Heart right ventricle (tissue), 16 donors: ENCODE measurements around the gene ERVV-1. TPM values are rescaled to one million over a fixed set of nuclear protein-coding genes. Genes with fewer than 3 reads are reported as not detected.
"Not testable (repeated sequence)": the region's sequence is repeated elsewhere in the genome, so short reads cannot be mapped to it uniquely, and the experiment has no call there.

Source experiments
- ATAC-seq, 8 donors: fragments of 200-7000 bp; cut with Tn5 transposase; one replicate each; pipeline ENCODE4 v1.9.1; 2020; ENCODE audit warnings: mild to moderate bottlenecking in 8 of 8, moderate library complexity in 8 of 8, moderate number of reproducible peaks in 1 of 8
- DNase-seq, 2 donors: peaks; one replicate each; pipeline ENCODE4 v3.0.0-alpha.2; 2020
- H3K27ac ChIP-seq, 10 donors: fragments of 200-600 bp; sonication (generic) in 2 of 10; one replicate each; pipeline versions ENCODE4 v1.5.0 to v1.8.0; 2020 to 2022; ENCODE audit warnings: mild to moderate bottlenecking in 3 of 10
- H3K27me3 ChIP-seq, 7 donors: fragments of 200-600 bp; one replicate each; pipeline ENCODE4 v1.8.0; 2021 to 2022; ENCODE audit warnings: mild to moderate bottlenecking in 2 of 7
- H3K36me3 ChIP-seq, 9 donors: fragments of 200-600 bp; sonication (generic) in 1 of 9; one replicate each; pipeline versions ENCODE4 v1.5.0 to v1.8.0; 2020 to 2022; ENCODE audit warnings: mild to moderate bottlenecking in 2 of 9
- H3K4me1 ChIP-seq, 9 donors: fragments of 200-600 bp; sonication (generic) in 1 of 9; one replicate each; pipeline versions ENCODE4 v1.5.0 to v1.8.0; 2020 to 2022; ENCODE audit warnings: mild to moderate bottlenecking in 4 of 9
- H3K4me3 ChIP-seq, 10 donors: fragments of 200-600 bp; sonication (generic) in 2 of 10; one replicate each; pipeline versions ENCODE4 v1.5.0 to v1.8.0; 2020 to 2022; ENCODE audit warnings: mild to moderate bottlenecking in 7 of 10, moderate library complexity in 2 of 10
- H3K9me3 ChIP-seq, 11 donors: fragments of 200-600 bp in 10 of 11; sonication (generic) in 2 of 11; one replicate each; pipeline versions ENCODE4 v1.5.0 to v1.8.0; 2013 to 2022; ENCODE audit warnings: mild to moderate bottlenecking in 2 of 11, control low read depth in 1 of 11, moderate library complexity in 1 of 11
- CTCF ChIP-seq, 9 donors: fragments of 200-600 bp; sonication (generic) in 2 of 9; IDR thresholded peaks; one replicate each; pipeline versions ENCODE4 v1.5.0 to v1.8.0; 2021 to 2022; ENCODE audit warnings: antibody characterized with exemption in 9 of 9, mild to moderate bottlenecking in 5 of 9, moderate library complexity in 1 of 9
- WGBS, 2 donors: extraction: QIAGEN DNeasy Blood & Tissue Kit; methylation state at CpG; one replicate each; pipeline ENCODE4 v1.1.7; 2013; ENCODE audit warnings: inconsistent platforms in 1 of 2; 5-methylcytosine and 5-hydroxymethylcytosine counted together
- intact Hi-C, 10 donors: fragments of 100-400 bp; cut with DNase I; formaldehyde crosslinking; loops; one replicate each; pipeline versions ENCODE4 v1.11.1 to v1.14.2; 2022
- long read RNA-seq, 3 donors: library from polyadenylated mRNA; unstranded; transcript quantifications; one replicate each; pipeline ENCODE4 v2.0.0, GENCODE V29; 2020 to 2021
- polyA plus RNA-seq, 2 donors: library from polyadenylated mRNA; stranded (reverse); fragments of 200-250 nt; gene quantifications; one replicate each; pipeline ENCODE4 v1.2.3, GENCODE V29; 2013
- total RNA-seq, 10 donors: library from RNA; stranded (reverse); fragmentation: NEBNext Ultra II Directional in 3 of 10; extraction: Animal tissue kit (Norgen Biotek cat#: 25700) in 3 of 10; gene quantifications; one replicate each; pipeline versions ENCODE4 v1.2.1 to v1.2.4, GENCODE V29; 2021 to 2023
- donor health status: Arrhythmogenic right ventricular cardiomyopathy.
- donor health status: ischemic (EF 13 %, LVEDD 7.1; RV severe dilation, severe dysfunction).
- donor health status: healthy with polysubstance abuse.
- donor health status: DM: no; HTN: yes; CAD: no.
- donor health status: DM: no; HTN: no; CAD: no.
- donor health status: ischemic (EF 25% LVEDD 6.9; RV normal size, moderate dysfunction).
- donor health status: ischemic (EF 25% LVEDD 5.7; RV mildly dilated, moderate dysfunction).
- donor health status: healthy.
- donor health status: DM: yes; HTN: yes; CAD: no.
- donor health status: Ischemic cardiomyopathy.
- donor health status: ischemic (EF 35%, LVEDD 5.7; RV mildly dilated, moderate dysfunction).
- donor health status: nonischemic (EF 11% LVEDD 7.7; RV severe dilation, severe dysfunction).
- donor health status: DM: yes; HTN: yes; CAD: no.
- donor health status: PGD.
- donor health status: ischemic (EF 29% LVEDD 5.4; RV normal size, mild dysfunction).
- donor health status: nonischemic (EF 23%, LVEDD 6.1; RV moderate dilation, normal function).

The ERVV-1 gene
- total RNA-seq (under 1 TPM in 1 of 10 donors, not detected in 9; 0.19 TPM), polyA plus RNA-seq (under 1 TPM in 1 of 2 donors, not detected in 1; 0.03 TPM)
- long read RNA-seq, donor 1 = 0 reads
- long read RNA-seq, donor 2 = 0 reads
- long read RNA-seq, donor 3 = 0 reads

- Histone ChIP-seq H3K4me3 (no peak within 1 kb of the TSS), H3K4me1 (no peaks in the 10 kb centered on the region), H3K36me3 (no peaks in the 10 kb centered on the region), H3K27me3 (peaks cover 0 to 28% (median 4%) of the 10 kb centered on the region in 7 donors), H3K27ac (no peak within 1 kb of the TSS), H3K9me3 (peaks cover 0 to 15% (median 0%) of the 10 kb centered on the region in 11 donors)
- intact Hi-C loops = no loop called here
- DNase-seq (no peak), ATAC-seq (no peak)
- TF ChIP-seq CTCF (IDR thresholded peaks at IDR 0.05) = no peak
- 71 to 72% methylated on average over 7 of the region's 7 CpGs for WGBS, 2 donors
Observed at GRCh38 chr19:53013621-53014020, at the start of gene ERVV-1. Gene ERVV-1, plus strand, starts transcription at chr19:53013921. Its CDS starts 170 bp downstream, at chr19:53014091.

GRCh38 chr19:52967772-52968171, 45.9 kb upstream of the ERVV-1 start:
- DNase-seq (no peak), ATAC-seq (no peak)
- 95% methylated on average over 2 of the region's 2 CpGs for WGBS, 2 donors
- Histone ChIP-seq H3K27me3 (no peaks in the 10 kb centered on the region), H3K27ac (no peak overlapping the region), H3K9me3 (peaks cover 0 to 56% (median 7%) of the 10 kb centered on the region in 11 donors), H3K36me3 (peaks cover 0 to 37% (median 17%) of the 10 kb centered on the region in 9 donors), H3K4me3 (no peak overlapping the region), H3K4me1 (peaks cover 0 to 8% (median 4%) of the 10 kb centered on the region in 9 donors)
- intact Hi-C loops = no loop called here
- no peak for TF ChIP-seq CTCF (IDR thresholded peaks at IDR 0.05)

GRCh38 chr19:52981329-52981728, 32.4 kb upstream of the ERVV-1 start:
- Histone ChIP-seq H3K36me3 (peaks cover 0 to 29% (median 11%) of the 10 kb centered on the region in 9 donors), H3K9me3 (peaks cover 0 to 32% (median 0%) of the 10 kb centered on the region in 11 donors), H3K27me3 (no peaks in the 10 kb centered on the region), H3K4me1 (no peaks in the 10 kb centered on the region), H3K4me3 (no peak overlapping the region), H3K27ac (no peak overlapping the region)
- intact Hi-C loops = no loop called here
- no peak for TF ChIP-seq CTCF (IDR thresholded peaks at IDR 0.05)
- DNase-seq = no peak
- 56 to 63% methylated on average over 4 of the region's 4 CpGs for WGBS, 2 donors
- ATAC-seq = no peak

GRCh38 chr19:52983167-52983566, 30.6 kb upstream of the ERVV-1 start:
- WGBS, 2 donors = 77 to 82% methylated on average over 3 of the region's 3 CpGs
- Histone ChIP-seq H3K9me3 (peaks cover 0 to 40% (median 0%) of the 10 kb centered on the region in 11 donors), H3K36me3 (peaks cover 0 to 44% (median 14%) of the 10 kb centered on the region in 9 donors)
- DNase-seq, H3K27me3 ChIP-seq, H3K4me1 ChIP-seq, H3K27ac ChIP-seq, intact Hi-C loops, H3K4me3 ChIP-seq, ATAC-seq: not testable (repeated sequence)

GRCh38 chr19:52987221-52987620, 26.5 kb upstream of the ERVV-1 start:
- no peak for DNase-seq
- ATAC-seq = no peak
- H3K9me3 ChIP-seq = peaks cover 0 to 40% (median 0%) of the 10 kb centered on the region in 11 donors
- H3K36me3 ChIP-seq = peaks cover 0 to 49% (median 14%) of the 10 kb centered on the region in 9 donors
- no peak for TF ChIP-seq CTCF (IDR thresholded peaks at IDR 0.05)
- H3K27me3 ChIP-seq = no peaks in the 10 kb centered on the region
- H3K27ac ChIP-seq = no peak overlapping the region
- peaks cover 0 to 6% (median 1%) of the 10 kb centered on the region in 9 donors for H3K4me1 ChIP-seq
- intact Hi-C loops = no loop called here
- WGBS, 2 donors = 91 to 95% methylated on average over 4 of the region's 4 CpGs
- no peak overlapping the region for H3K4me3 ChIP-seq
